HepG2 (cell line): ENCODE results near the gene GPER1. TPM values are rescaled to one million over a fixed set of nuclear protein-coding genes. Genes with fewer than 3 reads are reported as not detected.

Source experiments
- ATAC-seq: fragments of 200-7000 bp; cut with Tn5 transposase; 3 replicates; pipeline ENCODE4 v1.9.1; 2020; ENCODE audit warnings: mild to moderate bottlenecking, moderate library complexity
- BruUV-seq: library from RNA; stranded (reverse); fragments of 400-500 nt; replicated peaks from 2 replicates; lab custom pipeline; 2021; lab: Mats Ljungman, UMichigan
- CTCF ChIA-PET: fragments of 300-600 bp; formaldehyde crosslinking; extraction: SDS; loops from one replicate; lab custom pipeline; 2021; ENCODE audit warnings: low total read pairs, inconsistent platforms, low intra/inter-chr PET ratio; lab: Yijun Ruan, JAX
- POLR2A ChIA-PET: fragments of 350-600 bp; sonication (Branson Sonifier 250); formaldehyde crosslinking; loops from one replicate; lab custom pipeline; 2020; ENCODE audit warnings: antibody characterized with exemption, inconsistent platforms; lab: Yijun Ruan, JAX
- DNase-seq: peaks from one replicate; pipeline ENCODE4 v3.0.0-alpha.2; 2015; ENCODE audit warnings: low spot score
- FAIRE-seq: peaks from 3 replicates; lab custom pipeline; 2011; peaks lifted over from hg19 to GRCh38; lab: Jason Lieb, UNC
- H2AFZ ChIP-seq: one replicate; pipeline ENCODE4 v1.6.1; 2011; ENCODE audit warnings: low read length, inconsistent platforms
- H3K27ac ChIP-seq: fragments of 300-600 bp; 3 replicates; pipeline ENCODE4 v1.8.0; 2011; ENCODE audit warnings: mixed run types, mild to moderate bottlenecking, mixed read lengths, low read length, inconsistent platforms; ENCODE audit not compliant: insufficient read depth; ENCODE audit errors: extremely low read length
- H3K27me3 ChIP-seq, 2 experiments: fragments of 200-600 bp in 1 of 2; 2 replicates in 1 of 2; 3 replicates in 1 of 2; pipeline versions ENCODE4 v1.6.0 to v1.8.0; 2011; ENCODE audit warnings: low read length in 2 of 2, mild to moderate bottlenecking in 2 of 2, moderate library complexity in 2 of 2, inconsistent platforms in 1 of 2; ENCODE audit not compliant: insufficient read depth in 2 of 2, control insufficient read depth in 1 of 2
- H3K36me3 ChIP-seq, 2 experiments: fragments of 200-600 bp in 1 of 2; replicated peaks in 1 of 2; 2 replicates in 1 of 2; 3 replicates in 1 of 2; pipeline versions ENCODE4 v1.5.1 to v1.8.0; 2011; ENCODE audit warnings: low read length in 2 of 2, inconsistent platforms in 1 of 2; ENCODE audit not compliant: insufficient read depth in 2 of 2, control insufficient read depth in 1 of 2
- H3K4me1 ChIP-seq: 2 replicates; pipeline ENCODE4 v1.5.1; 2012; ENCODE audit warnings: low read length, inconsistent platforms; ENCODE audit not compliant: insufficient read depth
- H3K4me2 ChIP-seq: 2 replicates; pipeline ENCODE4 v1.6.0; 2011; ENCODE audit warnings: low read depth, low read length, inconsistent platforms
- H3K4me3 ChIP-seq, 3 experiments: fragments of 200-600 bp in 1 of 3; sonication (generic), shearing (Covaris generic) in 1 of 3; replicated peaks in 1 of 3; 2 replicates each; pipeline ENCODE4 v1.5.1; 2011 to 2016; ENCODE audit warnings: low read length in 3 of 3, inconsistent platforms in 2 of 3, low read depth in 2 of 3, mild to moderate bottlenecking in 2 of 3, control low read depth in 1 of 3, mixed read lengths in 1 of 3; ENCODE audit not compliant: insufficient read depth in 1 of 3
- H3K79me2 ChIP-seq: one replicate; pipeline ENCODE4 v1.6.1; 2011; ENCODE audit warnings: low read length, inconsistent platforms; ENCODE audit not compliant: insufficient read depth
- H3K9ac ChIP-seq: 2 replicates; pipeline ENCODE4 v1.6.0; 2011; ENCODE audit warnings: mild to moderate bottlenecking, low read depth, low read length, inconsistent platforms; ENCODE audit not compliant: insufficient read depth
- H3K9me3 ChIP-seq: 2 replicates; pipeline ENCODE4 v1.5.1; 2012; ENCODE audit warnings: mild to moderate bottlenecking, low read length
- H4K20me1 ChIP-seq: 2 replicates; pipeline ENCODE4 v1.6.0; 2011; ENCODE audit warnings: inconsistent platforms, mild to moderate bottlenecking, low read length, moderate library complexity; ENCODE audit not compliant: insufficient read depth
- CBX2 ChIP-seq, 2 experiments: fragments of 200-600 bp in 1 of 2; sonication (generic); formaldehyde crosslinking in 1 of 2; IDR thresholded peaks; 2 replicates each; pipeline versions ENCODE4 v1.7.0 to v1.8.1; 2018 to 2022; ENCODE audit warnings: low read depth in 2 of 2, low read length in 1 of 2, mild to moderate bottlenecking in 1 of 2, missing genetic modification reagents in 1 of 2
- GABPB1 ChIP-seq: IDR thresholded peaks from 2 replicates; pipeline ENCODE4 v1.6.1; 2016; ENCODE audit warnings: mild to moderate bottlenecking, missing genetic modification reagents, moderate library complexity, missing compliant biosample characterization
- NFYC ChIP-seq: IDR thresholded peaks from 2 replicates; pipeline ENCODE4 v1.6.1; 2016; ENCODE audit warnings: missing genetic modification reagents, missing compliant biosample characterization
- THAP7 ChIP-seq: sonication (generic); formaldehyde crosslinking; IDR thresholded peaks from 2 replicates; pipeline ENCODE4 v1.8.1; 2023; ENCODE audit warnings: mild to moderate bottlenecking, missing genetic modification reagents
- ZIK1 ChIP-seq: sonication (generic); formaldehyde crosslinking; IDR thresholded peaks from 2 replicates; pipeline ENCODE4 v1.5.0; 2020; ENCODE audit warnings: mild to moderate bottlenecking, low read depth, missing genetic modification reagents, borderline replicate concordance
- ZNF414 ChIP-seq: sonication (generic); formaldehyde crosslinking; IDR thresholded peaks from 2 replicates; pipeline ENCODE4 v1.5.0; 2020; ENCODE audit warnings: missing genetic modification reagents
- ZNF562 ChIP-seq: sonication (generic); formaldehyde crosslinking; IDR thresholded peaks from 2 replicates; pipeline ENCODE4 v1.8.0; 2022; ENCODE audit warnings: missing genetic modification reagents, borderline replicate concordance
- ZNF598 ChIP-seq: sonication (generic); formaldehyde crosslinking; IDR thresholded peaks from 2 replicates; pipeline ENCODE4 v1.5.1; 2020; ENCODE audit warnings: mild to moderate bottlenecking, missing genetic modification reagents, borderline replicate concordance
- ZNF772 ChIP-seq: sonication (generic); formaldehyde crosslinking; IDR thresholded peaks from 2 replicates; pipeline ENCODE4 v1.5.0; 2020; ENCODE audit warnings: mild to moderate bottlenecking, missing genetic modification reagents
- WGBS: methylation state at CpG from one replicate; pipeline ENCODE4 v1.1.6; 2017; ENCODE audit warnings: low lambda C conversion rate; 5-methylcytosine and 5-hydroxymethylcytosine counted together
- in situ Hi-C: cut with HindIII; loops from 2 replicates; pipeline ENCODE4 v1.10.0; 2017; ENCODE audit warnings: low pct_unique_long_range_greater_than_20kb; ENCODE audit not compliant: extremely low pct_ligation_motif_present
- intact Hi-C: fragments of 100-400 bp; cut with micrococcal nuclease; formaldehyde crosslinking; loops from one replicate; pipeline ENCODE4 v1.10.0; 2022; ENCODE audit not compliant: unreplicated experiment
- polyA plus RNA-seq, 8 experiments: library from polyadenylated mRNA; depleted of rRNA in 3 of 8; stranded (reverse) in 7 of 8; unstranded in 1 of 8; fragments of >200 nt; fragmentation: Illumina TruSeq in 4 of 8; extraction: Trizol in 4 of 8; gene quantifications; 2 replicates each; pipeline versions ENCODE4 v1.2.1 to v1.2.3, GENCODE V29; 2011 to 2016; ENCODE audit warnings: low read depth in 4 of 8, missing spikeins in 1 of 8, mixed read lengths in 1 of 8; ENCODE audit not compliant: insufficient read depth in 1 of 8
- total RNA-seq, 5 experiments: library from RNA; depleted of rRNA; stranded (reverse); fragments of >200 nt; fragmentation: Illumina TruSeq; extraction: Trizol; gene quantifications; 2 replicates each; pipeline ENCODE4 v1.2.3, GENCODE V29; 2016; ENCODE audit warnings: low read depth in 1 of 5

Gene GPER1
- total and polyA plus RNA-seq, 2 of the 13 experiments (the other 11 are each of a cell fraction or from before 2014, with no cell fraction given) = 12.7 to 19.7 TPM

GRCh38 chr7:1058311-1058710 is 29.6 kb upstream of the GPER1 start:
- POLR2A ChIA-PET = no interaction called here
- 94% methylated on average over 6 of the region's 13 CpGs for WGBS
- H4K20me1 ChIP-seq = no peaks in the 10 kb centered on the region
- TF ChIP-seq THAP7 (CRISPR knock-in tag) = no peak
- TF ChIP-seq ZNF562 (CRISPR knock-in tag) = no peak
- no peak for TF ChIP-seq NFYC (CRISPR knock-in tag)
- TF ChIP-seq GABPB1 (CRISPR knock-in tag) = no peak
- TF ChIP-seq ZNF414 (CRISPR knock-in tag) = no peak
- no peak for TF ChIP-seq CBX2 (IDR thresholded peaks at IDR 0.05; ENCODE audit: low read depth, low read length)
- no peak for TF ChIP-seq CBX2 (CRISPR knock-in tag; IDR thresholded peaks at IDR 0.05; ENCODE audit: low read depth)
- TF ChIP-seq ZIK1 (CRISPR knock-in tag) = no peak
- no peak for TF ChIP-seq ZNF772 (CRISPR knock-in tag)
- no peak for TF ChIP-seq ZNF598 (CRISPR knock-in tag)
- no peaks in the 10 kb centered on the region for H3K27me3 ChIP-seq
- no peak for ATAC-seq
- no peaks in the 10 kb centered on the region for H3K9me3 ChIP-seq
- H3K79me2 ChIP-seq = no peaks in the 10 kb centered on the region
- no peak overlapping the region for H3K9ac ChIP-seq
- no peaks in the 10 kb centered on the region for H3K4me1 ChIP-seq
- FAIRE-seq = no peak
- no peak overlapping the region for H2AFZ ChIP-seq
- CTCF ChIA-PET = no interaction called here
- no peak overlapping the region for H3K4me3 ChIP-seq
- in situ Hi-C loops = no loop called here
- no TSS peak for BruUV-seq
- no peak overlapping the region for H3K27ac ChIP-seq
- H3K4me2 ChIP-seq = no peak overlapping the region
- intact Hi-C loops = no loop called here
- H3K36me3 ChIP-seq = peaks cover 8 to 14% of the 10 kb centered on the region in 2 experiments; a peak in 4 of 5 replicates
- DNase-seq = no peak
